A549 (cell line): Measurements from ENCODE around the gene SPACDR.

Experiments used
- EP300 ChIP-seq, 2 experiments: fragments of >200 bp; sonication (Bioruptor Twin); formaldehyde crosslinking; IDR thresholded peaks; 2 replicates in 1 of 2; 3 replicates in 1 of 2; pipeline ENCODE4 v1.6.1; 2016 to 2017
- ESRRA ChIP-seq: fragments of 150-350 bp; IDR thresholded peaks from 2 replicates; pipeline ENCODE4 v1.6.1; 2014; ENCODE audit warnings: mild to moderate bottlenecking, low read length, borderline replicate concordance
- MAFK ChIP-seq: fragments of 450-650 bp; IDR thresholded peaks from 2 replicates; pipeline ENCODE4 v1.6.1; 2014; ENCODE audit not compliant: partially characterized antibody
- NFE2L2 ChIP-seq: fragments of 150-350 bp; conservative IDR thresholded peaks from 2 replicates; pipeline ENCODE4 v1.6.1; 2014; ENCODE audit warnings: low read length
- RAD21 ChIP-seq, 2 experiments: fragments of >200 bp in 1 of 2; sonication (Bioruptor Twin) in 1 of 2; formaldehyde crosslinking in 1 of 2; IDR thresholded peaks in 1 of 2; conservative IDR thresholded peaks in 1 of 2; 2 replicates in 1 of 2; 3 replicates in 1 of 2; pipeline ENCODE4 v1.6.1; 2012 to 2018; ENCODE audit warnings: inconsistent platforms in 1 of 2
- RCOR1 ChIP-seq: fragments of 150-350 bp; IDR thresholded peaks from 2 replicates; pipeline ENCODE4 v1.6.1; 2014; ENCODE audit warnings: antibody characterized with exemption, low read length, low read depth
- TF ChIP-seq, protein P1 (sequence below): fragments of 450-650 bp; IDR thresholded peaks from 2 replicates; pipeline ENCODE4 v1.6.1; 2014; ENCODE audit warnings: antibody characterized with exemption
- TF ChIP-seq, protein P2 (sequence below): fragments of >200 bp; sonication (Bioruptor Twin); formaldehyde crosslinking; IDR thresholded peaks from 3 replicates; pipeline ENCODE4 v1.5.1; 2016

DNA sequence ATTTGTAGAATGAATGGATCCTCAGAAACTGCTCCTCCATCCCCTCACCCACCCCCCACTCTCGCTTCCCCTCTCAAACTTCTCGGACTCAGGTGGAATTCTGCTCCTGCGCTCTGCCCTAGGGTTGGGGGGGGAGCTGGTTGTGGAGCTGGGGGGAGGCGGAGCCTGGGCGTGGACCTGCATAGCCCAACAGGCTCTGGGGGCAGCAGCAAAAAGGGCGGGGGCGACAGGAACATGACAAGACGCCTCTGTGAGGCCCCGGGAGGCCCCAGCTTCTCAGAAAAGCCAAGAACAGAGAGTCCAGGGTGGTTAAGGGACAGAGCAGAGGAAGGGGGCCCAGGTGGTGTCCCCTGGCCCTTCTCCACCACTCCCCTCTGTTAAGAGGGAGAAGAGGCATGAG lies 11.5 kb upstream of the SPACDR start:
- TF ChIP-seq ESRRA, result no peak
- no peak for TF ChIP-seq MAFK
- no peak for TF ChIP-seq RCOR1
- TF ChIP-seq, protein P1, sequence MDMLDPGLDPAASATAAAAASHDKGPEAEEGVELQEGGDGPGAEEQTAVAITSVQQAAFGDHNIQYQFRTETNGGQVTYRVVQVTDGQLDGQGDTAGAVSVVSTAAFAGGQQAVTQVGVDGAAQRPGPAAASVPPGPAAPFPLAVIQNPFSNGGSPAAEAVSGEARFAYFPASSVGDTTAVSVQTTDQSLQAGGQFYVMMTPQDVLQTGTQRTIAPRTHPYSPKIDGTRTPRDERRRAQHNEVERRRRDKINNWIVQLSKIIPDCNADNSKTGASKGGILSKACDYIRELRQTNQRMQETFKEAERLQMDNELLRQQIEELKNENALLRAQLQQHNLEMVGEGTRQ, result no peak
- TF ChIP-seq, protein P2, sequence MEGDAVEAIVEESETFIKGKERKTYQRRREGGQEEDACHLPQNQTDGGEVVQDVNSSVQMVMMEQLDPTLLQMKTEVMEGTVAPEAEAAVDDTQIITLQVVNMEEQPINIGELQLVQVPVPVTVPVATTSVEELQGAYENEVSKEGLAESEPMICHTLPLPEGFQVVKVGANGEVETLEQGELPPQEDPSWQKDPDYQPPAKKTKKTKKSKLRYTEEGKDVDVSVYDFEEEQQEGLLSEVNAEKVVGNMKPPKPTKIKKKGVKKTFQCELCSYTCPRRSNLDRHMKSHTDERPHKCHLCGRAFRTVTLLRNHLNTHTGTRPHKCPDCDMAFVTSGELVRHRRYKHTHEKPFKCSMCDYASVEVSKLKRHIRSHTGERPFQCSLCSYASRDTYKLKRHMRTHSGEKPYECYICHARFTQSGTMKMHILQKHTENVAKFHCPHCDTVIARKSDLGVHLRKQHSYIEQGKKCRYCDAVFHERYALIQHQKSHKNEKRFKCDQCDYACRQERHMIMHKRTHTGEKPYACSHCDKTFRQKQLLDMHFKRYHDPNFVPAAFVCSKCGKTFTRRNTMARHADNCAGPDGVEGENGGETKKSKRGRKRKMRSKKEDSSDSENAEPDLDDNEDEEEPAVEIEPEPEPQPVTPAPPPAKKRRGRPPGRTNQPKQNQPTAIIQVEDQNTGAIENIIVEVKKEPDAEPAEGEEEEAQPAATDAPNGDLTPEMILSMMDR, result no peak
- TF ChIP-seq NFE2L2, result no peak
- no peak for TF ChIP-seq EP300 (IDR thresholded peaks at IDR 0.05)
- no peak for TF ChIP-seq RAD21 (conservative IDR thresholded peaks at IDR 0.05 in 1 of 2, IDR thresholded peaks at IDR 0.05 in 1 of 2)
